DMS114 treated with DMSO at 0.1 percent for 48 hours (cell line): ENCODE measurements around the gene GRM4.
"Not testable (repeated sequence)": the region's sequence is repeated elsewhere in the genome, so short reads cannot be mapped to it uniquely, and the experiment has no call there.

Experiments
- DNase-seq: peaks from one replicate; lab custom pipeline; 2025; ENCODE audit not compliant: unreplicated experiment; lab: John Stamatoyannopoulos, UW

GRM4 gene

GRCh38 chr6:34146021-34146782, at the start of gene GRM4:
TSS of gene GRM4 (minus strand) at chr6:34146087. CDS start at chr6:34133496, 12,591 bp downstream.
- DNase-seq = no peak

- no peak for DNase-seq
These were observed 48.9 kb upstream of the GRM4 start for GRCh38 chr6:34194772-34195171.

GRCh38 chr6:34190504-34191122, 44.7 kb upstream of the GRM4 start:
- no peak for DNase-seq

GRCh38 chr6:34189806-34190503, 44.1 kb upstream of the GRM4 start:
- no peak for DNase-seq

GRCh38 chr6:34184726-34185125, 38.8 kb upstream of the GRM4 start:
- not testable (repeated sequence) for DNase-seq

GRCh38 chr6:34182751-34183531, 37.1 kb upstream of the GRM4 start:
- no peak for DNase-seq

- DNase-seq = no peak
These were observed 36.0 kb upstream of the GRM4 start for GRCh38 chr6:34181908-34182307.

GRCh38 chr6:34179106-34179720, 33.3 kb upstream of the GRM4 start:
- DNase-seq = no peak

- no peak for DNase-seq
These were observed 32.6 kb upstream of the GRM4 start for GRCh38 chr6:34178357-34179105.

GRCh38 chr6:34177181-34177591, 31.3 kb upstream of the GRM4 start:
- no peak for DNase-seq

GRCh38 chr6:34176261-34177031, 30.6 kb upstream of the GRM4 start:
- DNase-seq = no peak

- no peak for DNase-seq
These were observed 29.0 kb upstream of the GRM4 start for GRCh38 chr6:34174846-34175399.

GRCh38 chr6:34172961-34173775, 27.3 kb upstream of the GRM4 start:
- no peak for DNase-seq

- DNase-seq = no peak
These were observed 24.5 kb upstream of the GRM4 start for GRCh38 chr6:34170346-34170745.

GRCh38 chr6:34169897-34170296, 24.0 kb upstream of the GRM4 start:
- DNase-seq = no peak

- no peak for DNase-seq
These were observed 16.1 kb upstream of the GRM4 start for GRCh38 chr6:34161857-34162515.

GRCh38 chr6:34159844-34160243, 14.0 kb upstream of the GRM4 start:
- no peak for DNase-seq

GRCh38 chr6:34158876-34159275, 13.0 kb upstream of the GRM4 start:
- no peak for DNase-seq
